WTC11 (cell line): ENCODE results near the gene CFL1.
A peak's percentile ranks its signal among the peaks of the same experiment; 100 is the strongest.

ENCODE experiments used
- CBFB ChIP-seq: sonication (generic); formaldehyde crosslinking; IDR thresholded peaks from 2 replicates; pipeline ENCODE4 v1.8.1; 2022; ENCODE audit warnings: mild to moderate bottlenecking, low read depth, missing genetic modification reagents
- KAT7 ChIP-seq: sonication (generic); formaldehyde crosslinking; IDR thresholded peaks from 2 replicates; pipeline ENCODE4 v1.8.1; 2023; ENCODE audit warnings: missing genetic modification reagents, mild to moderate bottlenecking, borderline replicate concordance
- SP1 ChIP-seq: sonication (generic); formaldehyde crosslinking; conservative IDR thresholded peaks from 2 replicates; pipeline ENCODE4 v1.8.1; 2022; ENCODE audit warnings: missing genetic modification reagents
- TEAD4 ChIP-seq: sonication (generic); formaldehyde crosslinking; IDR thresholded peaks from 2 replicates; pipeline ENCODE4 v1.8.0; 2022; ENCODE audit warnings: mild to moderate bottlenecking, missing genetic modification reagents
- ZNF317 ChIP-seq: sonication (generic); formaldehyde crosslinking; IDR thresholded peaks from 2 replicates; pipeline ENCODE4 v1.8.1; 2023; ENCODE audit warnings: low read depth, mild to moderate bottlenecking, moderate library complexity, missing genetic modification reagents, borderline replicate concordance
- TF ChIP-seq, protein P1 (sequence below): sonication (generic); formaldehyde crosslinking; IDR thresholded peaks from 2 replicates; pipeline ENCODE4 v1.8.1; 2023; ENCODE audit warnings: mild to moderate bottlenecking, missing genetic modification reagents
- TF ChIP-seq, protein P2 (sequence below): fragments of 200-600 bp; IDR thresholded peaks from 2 replicates; pipeline ENCODE4 v1.8.0; 2022; ENCODE audit warnings: antibody characterized with exemption
- TF ChIP-seq, protein P3 (sequence below): fragments of 250-450 bp; sonication (Bioruptor Pico); conservative IDR thresholded peaks from 2 replicates; pipeline ENCODE4 v1.9.0; 2021; ENCODE audit warnings: mild to moderate bottlenecking

DNA sequence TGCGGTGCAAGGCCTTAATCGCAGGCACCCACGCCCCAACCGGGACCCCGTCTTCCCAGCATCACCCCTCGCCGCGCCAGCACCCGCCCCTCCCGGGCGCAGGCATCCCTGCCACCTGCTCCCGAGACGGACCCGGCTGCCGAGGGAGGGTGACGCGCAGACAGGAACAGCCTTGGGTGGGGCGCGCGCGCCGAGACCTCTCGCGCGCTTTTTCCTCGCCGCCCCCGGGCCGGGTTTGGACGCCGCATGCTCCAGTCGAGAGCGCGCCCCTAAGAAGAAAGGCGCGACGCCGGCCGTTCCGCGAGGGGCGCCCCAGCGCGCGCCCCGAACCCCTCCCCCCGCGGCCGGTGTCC is 504 bp downstream of the CFL1 start:
- TF ChIP-seq TEAD4 (CRISPR knock-in tag) (0 out of 2 replicates have a peak, but pooled peaks have one; percentile 32), ZNF317 (CRISPR knock-in tag) (no peak), SP1 (CRISPR knock-in tag) (no peak), KAT7 (CRISPR knock-in tag) (no peak), CBFB (0 out of 2 replicates have a peak, but pooled peaks have one; percentile 17)
- TF ChIP-seq, protein P1, sequence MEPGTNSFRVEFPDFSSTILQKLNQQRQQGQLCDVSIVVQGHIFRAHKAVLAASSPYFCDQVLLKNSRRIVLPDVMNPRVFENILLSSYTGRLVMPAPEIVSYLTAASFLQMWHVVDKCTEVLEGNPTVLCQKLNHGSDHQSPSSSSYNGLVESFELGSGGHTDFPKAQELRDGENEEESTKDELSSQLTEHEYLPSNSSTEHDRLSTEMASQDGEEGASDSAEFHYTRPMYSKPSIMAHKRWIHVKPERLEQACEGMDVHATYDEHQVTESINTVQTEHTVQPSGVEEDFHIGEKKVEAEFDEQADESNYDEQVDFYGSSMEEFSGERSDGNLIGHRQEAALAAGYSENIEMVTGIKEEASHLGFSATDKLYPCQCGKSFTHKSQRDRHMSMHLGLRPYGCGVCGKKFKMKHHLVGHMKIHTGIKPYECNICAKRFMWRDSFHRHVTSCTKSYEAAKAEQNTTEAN (CRISPR knock-in tag) = no peak
- TF ChIP-seq, protein P2, sequence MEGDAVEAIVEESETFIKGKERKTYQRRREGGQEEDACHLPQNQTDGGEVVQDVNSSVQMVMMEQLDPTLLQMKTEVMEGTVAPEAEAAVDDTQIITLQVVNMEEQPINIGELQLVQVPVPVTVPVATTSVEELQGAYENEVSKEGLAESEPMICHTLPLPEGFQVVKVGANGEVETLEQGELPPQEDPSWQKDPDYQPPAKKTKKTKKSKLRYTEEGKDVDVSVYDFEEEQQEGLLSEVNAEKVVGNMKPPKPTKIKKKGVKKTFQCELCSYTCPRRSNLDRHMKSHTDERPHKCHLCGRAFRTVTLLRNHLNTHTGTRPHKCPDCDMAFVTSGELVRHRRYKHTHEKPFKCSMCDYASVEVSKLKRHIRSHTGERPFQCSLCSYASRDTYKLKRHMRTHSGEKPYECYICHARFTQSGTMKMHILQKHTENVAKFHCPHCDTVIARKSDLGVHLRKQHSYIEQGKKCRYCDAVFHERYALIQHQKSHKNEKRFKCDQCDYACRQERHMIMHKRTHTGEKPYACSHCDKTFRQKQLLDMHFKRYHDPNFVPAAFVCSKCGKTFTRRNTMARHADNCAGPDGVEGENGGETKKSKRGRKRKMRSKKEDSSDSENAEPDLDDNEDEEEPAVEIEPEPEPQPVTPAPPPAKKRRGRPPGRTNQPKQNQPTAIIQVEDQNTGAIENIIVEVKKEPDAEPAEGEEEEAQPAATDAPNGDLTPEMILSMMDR = no peak
- TF ChIP-seq, protein P3, sequence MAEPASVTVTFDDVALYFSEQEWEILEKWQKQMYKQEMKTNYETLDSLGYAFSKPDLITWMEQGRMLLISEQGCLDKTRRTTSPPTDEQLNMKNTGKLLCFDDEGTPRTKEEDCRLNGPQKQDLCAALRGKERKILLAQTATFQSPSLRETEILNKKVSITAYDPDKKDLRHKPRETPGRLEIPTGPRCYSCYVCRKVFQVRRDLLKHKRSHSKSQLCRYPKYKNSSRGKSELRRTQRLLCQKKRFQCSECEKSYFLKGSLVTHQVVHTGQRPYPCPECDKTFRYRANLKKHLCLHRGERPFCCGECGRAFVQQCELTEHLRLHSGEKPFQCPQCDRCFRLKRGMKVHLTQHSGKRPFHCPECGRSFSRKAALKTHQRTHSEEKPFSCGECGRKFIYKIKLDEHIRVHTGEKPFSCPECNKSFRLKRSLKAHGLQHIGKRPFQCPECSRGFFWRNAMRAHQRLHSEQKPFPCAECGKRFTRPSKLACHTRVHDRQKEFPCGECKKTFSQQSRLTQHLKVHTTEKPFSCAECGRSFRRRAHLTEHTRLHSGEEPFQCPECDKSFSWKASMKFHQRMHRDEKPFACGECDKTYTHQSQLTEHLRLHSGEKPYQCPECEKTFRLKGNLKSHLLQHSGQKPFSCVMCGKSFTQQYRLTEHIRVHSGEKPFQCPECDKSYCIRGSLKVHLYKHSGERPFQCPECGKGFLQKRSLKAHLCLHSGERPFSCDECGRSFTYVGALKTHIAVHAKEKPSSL (CRISPR knock-in tag) = no peak
